ENCODE measurements around the gene BIN1. TPM values are rescaled to one million over a fixed set of nuclear protein-coding genes. Genes with fewer than 3 reads are reported as not detected.
A peak's percentile ranks its signal among the peaks of the same experiment; 100 is the strongest.

BIN1 gene
- total RNA-seq, 1 donor from 2014 or later: 90.9 TPM

- Histone ChIP-seq H3K4me3 (ENCODE audit: low read depth, low read length) (no peak overlapping the region), H3K27me3 (ENCODE audit: control insufficient read depth, insufficient read depth, low read length) (no peaks in the 10 kb centered on the region), H3K36me3 (ENCODE audit: control insufficient read depth, insufficient read depth, low read length) (no peaks in the 10 kb centered on the region)
- TF ChIP-seq CTCF (IDR thresholded peaks at IDR 0.05; ENCODE audit: insufficient read depth, low read length, poor library complexity, severe bottlenecking): no peak
- DNase-seq (ENCODE audit: low read depth): no peak
Measured at GRCh38 chr2:127110985-127111384, 4.0 kb upstream of the BIN1 start.

GRCh38 chr2:127108090-127108523 lies 1.2 kb upstream of the BIN1 start:
- no peaks in the 10 kb centered on the region for H3K27me3 ChIP-seq (ENCODE audit: control insufficient read depth, insufficient read depth, low read length)
- TF ChIP-seq CTCF (IDR thresholded peaks at IDR 0.05; ENCODE audit: insufficient read depth, low read length, poor library complexity, severe bottlenecking): no peak
- no peak for DNase-seq (ENCODE audit: low read depth)
- peak overlapping the region; percentile 84 for H3K4me3 ChIP-seq (ENCODE audit: low read depth, low read length)
- no peaks in the 10 kb centered on the region for H3K36me3 ChIP-seq (ENCODE audit: control insufficient read depth, insufficient read depth, low read length)

GRCh38 chr2:127107622-127107999 lies 657 bp upstream of the BIN1 start:
- Histone ChIP-seq H3K4me3 (ENCODE audit: low read depth, low read length) (peak overlapping the region; percentile 84), H3K36me3 (ENCODE audit: control insufficient read depth, insufficient read depth, low read length) (no peaks in the 10 kb centered on the region), H3K27me3 (ENCODE audit: control insufficient read depth, insufficient read depth, low read length) (no peaks in the 10 kb centered on the region)
- TF ChIP-seq CTCF (IDR thresholded peaks at IDR 0.05; ENCODE audit: insufficient read depth, low read length, poor library complexity, severe bottlenecking): peak; percentile 11
- DNase-seq (ENCODE audit: low read depth): no peak

- no peak for TF ChIP-seq CTCF (IDR thresholded peaks at IDR 0.05; ENCODE audit: insufficient read depth, low read length, poor library complexity, severe bottlenecking)
- Histone ChIP-seq H3K27me3 (ENCODE audit: control insufficient read depth, insufficient read depth, low read length) (no peaks in the 10 kb centered on the region), H3K36me3 (ENCODE audit: control insufficient read depth, insufficient read depth, low read length) (no peaks in the 10 kb centered on the region), H3K4me3 (ENCODE audit: low read depth, low read length) (peak overlapping the region; percentile 84)
- DNase-seq (ENCODE audit: low read depth): no peak
Measured at GRCh38 chr2:127106457-127106990, 430 bp downstream of the BIN1 start.

GRCh38 chr2:127105656-127106456 lies 1.1 kb downstream of the BIN1 start:
- H3K4me3 ChIP-seq (ENCODE audit: low read depth, low read length): peak overlapping the region; percentile 84
- H3K27me3 ChIP-seq (ENCODE audit: control insufficient read depth, insufficient read depth, low read length): no peaks in the 10 kb centered on the region
- no peak for DNase-seq (ENCODE audit: low read depth)
- TF ChIP-seq CTCF (IDR thresholded peaks at IDR 0.05; ENCODE audit: insufficient read depth, low read length, poor library complexity, severe bottlenecking): no peak
- no peaks in the 10 kb centered on the region for H3K36me3 ChIP-seq (ENCODE audit: control insufficient read depth, insufficient read depth, low read length)

Data from kidney epithelial cell (primary cell).